ENCODE measurements around the gene TCP11L1. TPM values are rescaled to one million over a fixed set of nuclear protein-coding genes. Genes with fewer than 3 reads are reported as not detected.

The TCP11L1 gene
- total and polyA plus RNA-seq, 9 of the 15 experiments (the other 6 are each of a cell fraction or from before 2014, with no cell fraction given) = 1.6 to 15.3 (median 5.4) TPM

- TF ChIP-seq SLC30A9 (CRISPR knock-in tag; IDR thresholded peaks at IDR 0.05) (no peak), CTCF (IDR thresholded peaks at IDR 0.05 in 2 of 3, conservative IDR thresholded peaks at IDR 0.05 in 1 of 3; ENCODE audit: insufficient read depth in 2 of 3, low read depth in 1 of 3, low read length in 3 of 3) (peak in 1 of 3 experiments; percentile 9; a peak in 1 of 6 replicates), ZNF174 (CRISPR knock-in tag; IDR thresholded peaks at IDR 0.05) (no peak), SPI1 (IDR thresholded peaks at IDR 0.05; ENCODE audit: borderline replicate concordance, low read depth, low read length) (peak; percentile 42; the same call in 1 of the 2 replicates), SIRT6 (IDR thresholded peaks at IDR 0.05; ENCODE audit: low read depth, low read length) (no peak), ZNF217 (CRISPR knock-in tag; IDR thresholded peaks at IDR 0.05) (no peak), MYNN (IDR thresholded peaks at IDR 0.05) (no peak), MYNN (CRISPR knock-in tag; IDR thresholded peaks at IDR 0.05) (no peak), ZNF224 (CRISPR knock-in tag; IDR thresholded peaks at IDR 0.05) (no peak)
- DNase-seq (ENCODE audit: extremely low read depth in 1 of 4, low spot score in 3 of 4) (peak in 1 of 4 experiments; percentile 8), FAIRE-seq (no peak), ATAC-seq (peak; percentile 10; the same call in 1 of the 3 replicates)
- ChIA-PET CTCF (ENCODE audit: low intra/inter-chr PET ratio) (interaction anchor here (3.9 kb wide), 1 partner anchor 103 kb away, joined by 43 read pairs; no protein-coding TSS in a partner anchor), POLR2A (interaction anchor here (0.6 to 0.7 kb wide), 2 partner anchors 24 to 233 kb away, joined by 3 read pairs; no protein-coding TSS in a partner anchor)
- 51% methylated on average over 11 of the region's 11 CpGs for WGBS (ENCODE audit: insufficient coverage, low coverage, missing lambda C conversion rate)
- H3K4me1 ChIP-seq (replicated peaks in 1 of 2; ENCODE audit: control insufficient read depth in 2 of 2, insufficient read depth in 2 of 2, low read length in 2 of 2) = no peaks in the 10 kb centered on the region; a peak in 1 of 5 replicates
- H3K27ac ChIP-seq (ENCODE audit: extremely low read depth, low read depth, low read length) = no peak overlapping the region
- in situ Hi-C loops (cut with MboI) (loop anchor here (5.0 kb wide), 1 partner anchor 107 kb away; no protein-coding TSS in a partner anchor), intact Hi-C loops (cut with micrococcal nuclease) (loop anchor here (2.0 to 5.0 kb wide), 2 partner anchors 47 to 182 kb away; no protein-coding TSS in a partner anchor)
- H3K4me2 ChIP-seq (ENCODE audit: insufficient read depth, low read length) = no peak overlapping the region
- no peaks in the 10 kb centered on the region for H3K27me3 ChIP-seq (ENCODE audit: control insufficient read depth in 2 of 2, insufficient read depth in 2 of 2, low read length in 2 of 2)
- peaks cover 12% of the 10 kb centered on the region; the same call in 1 of the 3 replicates for H3K36me3 ChIP-seq (ENCODE audit: control insufficient read depth, insufficient read depth, low read length)
- H2AFZ ChIP-seq (ENCODE audit: low read depth, low read length) = no peak overlapping the region
- H3K9ac ChIP-seq (ENCODE audit: insufficient read depth in 1 of 2, low read depth in 2 of 2, low read length in 2 of 2) = no peak overlapping the region; a peak in 1 of 4 replicates
- no peaks in the 10 kb centered on the region for H3K9me3 ChIP-seq (replicated peaks; ENCODE audit: control insufficient read depth, insufficient read depth, low read depth, low read length)
- no peaks in the 10 kb centered on the region; the same call in 1 of the 2 replicates for H4K20me1 ChIP-seq (replicated peaks; ENCODE audit: control insufficient read depth, insufficient read depth, low read length)
- H3K79me2 ChIP-seq (ENCODE audit: control insufficient read depth, insufficient read depth, low read length) = no peaks in the 10 kb centered on the region
- H3K4me3 ChIP-seq = no peak overlapping the region
- BruUV-seq (replicated peaks) = no TSS peak
- peaks cover 4% of the 10 kb centered on the region for H3K9me1 ChIP-seq (ENCODE audit: control insufficient read depth, insufficient read depth, low read length)
Observed at GRCh38 chr11:33064033-33064825, 24.9 kb downstream of the TCP11L1 start.
